Liver (tissue), 9 donors: ENCODE measurements around the gene ASTN1. TPM values are rescaled to one million over a fixed set of nuclear protein-coding genes. Genes with fewer than 3 reads are reported as not detected.

ENCODE experiments used
- DNase-seq: peaks from one replicate; pipeline ENCODE4 v3.0.0-alpha.2; 2017; ENCODE audit warnings: low spot score
- H3K27ac ChIP-seq, 2 donors: one replicate each; pipeline ENCODE4 v1.7.0; 2013; ENCODE audit warnings: inconsistent platforms in 2 of 2, low read length in 2 of 2, control low read depth in 1 of 2, low read depth in 1 of 2, mild to moderate bottlenecking in 1 of 2
- H3K27me3 ChIP-seq, 4 donors: one replicate each; pipeline versions ENCODE4 v1.6.1 to v1.7.0; 2013; ENCODE audit warnings: low read length in 3 of 4, inconsistent platforms in 1 of 4, mild to moderate bottlenecking in 1 of 4, moderate library complexity in 1 of 4; ENCODE audit not compliant: control insufficient read depth in 4 of 4, insufficient read depth in 4 of 4
- H3K36me3 ChIP-seq, 4 donors: one replicate each; pipeline versions ENCODE4 v1.6.1 to v1.7.0; 2013; ENCODE audit warnings: low read length in 3 of 4, mild to moderate bottlenecking in 3 of 4, low read depth in 1 of 4, moderate library complexity in 1 of 4; ENCODE audit not compliant: control insufficient read depth in 4 of 4, insufficient read depth in 3 of 4
- H3K4me1 ChIP-seq, 4 donors: one replicate each; pipeline versions ENCODE4 v1.6.1 to v1.7.0; 2013; ENCODE audit warnings: low read length in 3 of 4, mild to moderate bottlenecking in 3 of 4, moderate library complexity in 1 of 4; ENCODE audit not compliant: control insufficient read depth in 4 of 4, insufficient read depth in 4 of 4
- H3K4me3 ChIP-seq, 3 donors: one replicate each; pipeline versions ENCODE4 v1.6.1 to v1.7.0; 2013; ENCODE audit warnings: low read length in 3 of 3, control low read depth in 1 of 3, low read depth in 1 of 3, mild to moderate bottlenecking in 1 of 3
- H3K9ac ChIP-seq, 2 donors: one replicate each; pipeline ENCODE4 v1.7.0; 2013; ENCODE audit warnings: low read length in 2 of 2, mild to moderate bottlenecking in 2 of 2, moderate library complexity in 2 of 2, control low read depth in 1 of 2, low read depth in 1 of 2
- H3K9me3 ChIP-seq, 4 donors: one replicate each; pipeline versions ENCODE4 v1.6.1 to v1.7.0; 2013; ENCODE audit warnings: low read length in 3 of 4; ENCODE audit not compliant: control insufficient read depth in 4 of 4
- EGR1 ChIP-seq, 2 donors: IDR thresholded peaks; 2 replicates each; pipeline ENCODE4 v1.6.1; 2016 to 2018; ENCODE audit warnings: antibody characterized with exemption in 2 of 2, low read depth in 2 of 2
- FOXA1 ChIP-seq: IDR thresholded peaks from 2 replicates; pipeline ENCODE4 v1.6.1; 2016; ENCODE audit warnings: antibody characterized with exemption
- FOXA2 ChIP-seq: IDR thresholded peaks from 2 replicates; pipeline ENCODE4 v1.6.1; 2016; ENCODE audit warnings: antibody characterized with exemption
- GABPA ChIP-seq, 2 donors: IDR thresholded peaks in 1 of 2; conservative IDR thresholded peaks in 1 of 2; 2 replicates each; pipeline ENCODE4 v1.6.1; 2016; ENCODE audit warnings: antibody characterized with exemption in 2 of 2, mild to moderate bottlenecking in 1 of 2, moderate library complexity in 1 of 2
- HNF4A ChIP-seq, 2 donors: conservative IDR thresholded peaks; 2 replicates each; pipeline ENCODE4 v1.6.1; 2016; ENCODE audit warnings: antibody characterized with exemption in 2 of 2, mild to moderate bottlenecking in 2 of 2
- HNF4G ChIP-seq: IDR thresholded peaks from 2 replicates; pipeline ENCODE4 v1.6.1; 2016; ENCODE audit warnings: antibody characterized with exemption
- JUND ChIP-seq, 2 donors: IDR thresholded peaks; 2 replicates each; pipeline ENCODE4 v1.6.1; 2016; ENCODE audit warnings: antibody characterized with exemption in 2 of 2
- NR2F2 ChIP-seq: IDR thresholded peaks from 2 replicates; pipeline ENCODE4 v1.6.1; 2016; ENCODE audit warnings: antibody characterized with exemption
- RXRA ChIP-seq, 2 donors: IDR thresholded peaks; 2 replicates each; pipeline ENCODE4 v1.6.1; 2017 to 2018; ENCODE audit warnings: antibody characterized with exemption in 2 of 2, mild to moderate bottlenecking in 1 of 2
- SP1 ChIP-seq: IDR thresholded peaks from 2 replicates; pipeline ENCODE4 v1.6.1; 2018; ENCODE audit warnings: antibody characterized with exemption, mild to moderate bottlenecking
- YY1 ChIP-seq: IDR thresholded peaks from 2 replicates; pipeline ENCODE4 v1.6.1; 2016; ENCODE audit warnings: antibody characterized with exemption, mild to moderate bottlenecking
- WGBS: extraction: QIAGEN DNeasy Blood & Tissue Kit; methylation state at CpG from one replicate; pipeline ENCODE4 v1.1.7; 2013; 5-methylcytosine and 5-hydroxymethylcytosine counted together
- polyA plus RNA-seq, 2 donors: library from polyadenylated mRNA; stranded (reverse) in 1 of 2; unstranded in 1 of 2; fragments of 200-250 nt in 1 of 2; fragments of >200 nt in 1 of 2; fragmentation: Nextera tagmentation in 1 of 2; extraction: Ambion mirVana in 1 of 2; gene quantifications; one replicate each; pipeline versions ENCODE4 v1.2.1 to v1.2.3, GENCODE V29; 2013 to 2015
- total RNA-seq, 2 donors: library from RNA; depleted of rRNA; stranded (reverse); fragments of >200 nt; gene quantifications; one replicate each; pipeline ENCODE4 v1.2.3, GENCODE V29; 2014
- TF ChIP-seq, protein P1 (sequence below): IDR thresholded peaks from 2 replicates; pipeline ENCODE4 v1.6.1; 2016; ENCODE audit warnings: antibody characterized with exemption, mild to moderate bottlenecking
- TF ChIP-seq, protein P2 (sequence below): IDR thresholded peaks from 2 replicates; pipeline ENCODE4 v1.6.1; 2016; ENCODE audit warnings: antibody characterized with exemption
- TF ChIP-seq, protein P3 (sequence below): IDR thresholded peaks from 2 replicates; pipeline ENCODE4 v1.6.1; 2016; ENCODE audit warnings: antibody characterized with exemption
- TF ChIP-seq, protein P4 (sequence below): IDR thresholded peaks from 2 replicates; pipeline ENCODE4 v1.6.1; 2016; ENCODE audit warnings: antibody characterized with exemption
- donor health status: healthy.
- donor health status: healthy.
- donor health status: healthy.
- donor health status: healthy.
- donor health status: healthy.

Gene ASTN1
- total and polyA plus RNA-seq, 4 donors: 0.10 to 0.28 (median 0.18) TPM

DNA sequence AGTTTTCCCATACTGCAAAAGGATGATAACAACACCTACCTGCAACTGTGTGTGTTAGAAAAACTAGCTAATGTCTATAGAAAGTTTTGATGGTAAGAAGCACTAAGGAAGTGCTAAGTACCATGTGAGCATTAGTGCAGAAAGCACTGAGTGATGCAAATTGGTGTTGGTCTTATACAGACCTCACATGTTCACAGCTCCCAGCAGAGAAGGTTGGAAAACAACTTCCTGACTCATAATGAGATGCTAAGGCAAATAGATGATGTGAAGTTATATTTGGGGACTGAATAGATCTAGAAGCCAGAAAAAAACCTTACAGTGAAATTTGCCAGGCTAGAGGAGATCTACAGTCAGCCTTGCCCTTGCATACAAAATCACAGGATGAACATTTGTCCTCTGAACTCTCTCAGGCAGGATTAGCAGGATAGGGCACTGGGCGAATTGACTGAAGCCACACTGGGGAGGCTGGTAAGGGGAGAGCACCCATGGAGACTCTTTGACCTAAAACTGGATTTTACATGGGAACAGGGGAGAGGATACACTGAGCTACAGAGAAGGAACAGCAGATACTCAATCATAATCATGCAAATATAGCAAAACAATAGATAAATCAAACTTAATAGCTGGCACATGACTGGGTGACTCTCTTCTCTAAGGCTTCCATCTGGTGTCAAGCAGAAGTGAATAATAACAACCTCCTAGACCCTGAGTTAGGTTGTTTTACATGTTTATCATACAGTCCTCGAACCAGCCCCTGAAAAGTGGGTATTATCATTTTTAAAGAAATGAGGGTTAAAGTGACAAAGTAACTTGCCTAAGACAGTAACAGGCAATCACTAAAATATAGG is 61.3 kb downstream of the ASTN1 start:
- no peak for TF ChIP-seq SP1
- TF ChIP-seq, protein P1, sequence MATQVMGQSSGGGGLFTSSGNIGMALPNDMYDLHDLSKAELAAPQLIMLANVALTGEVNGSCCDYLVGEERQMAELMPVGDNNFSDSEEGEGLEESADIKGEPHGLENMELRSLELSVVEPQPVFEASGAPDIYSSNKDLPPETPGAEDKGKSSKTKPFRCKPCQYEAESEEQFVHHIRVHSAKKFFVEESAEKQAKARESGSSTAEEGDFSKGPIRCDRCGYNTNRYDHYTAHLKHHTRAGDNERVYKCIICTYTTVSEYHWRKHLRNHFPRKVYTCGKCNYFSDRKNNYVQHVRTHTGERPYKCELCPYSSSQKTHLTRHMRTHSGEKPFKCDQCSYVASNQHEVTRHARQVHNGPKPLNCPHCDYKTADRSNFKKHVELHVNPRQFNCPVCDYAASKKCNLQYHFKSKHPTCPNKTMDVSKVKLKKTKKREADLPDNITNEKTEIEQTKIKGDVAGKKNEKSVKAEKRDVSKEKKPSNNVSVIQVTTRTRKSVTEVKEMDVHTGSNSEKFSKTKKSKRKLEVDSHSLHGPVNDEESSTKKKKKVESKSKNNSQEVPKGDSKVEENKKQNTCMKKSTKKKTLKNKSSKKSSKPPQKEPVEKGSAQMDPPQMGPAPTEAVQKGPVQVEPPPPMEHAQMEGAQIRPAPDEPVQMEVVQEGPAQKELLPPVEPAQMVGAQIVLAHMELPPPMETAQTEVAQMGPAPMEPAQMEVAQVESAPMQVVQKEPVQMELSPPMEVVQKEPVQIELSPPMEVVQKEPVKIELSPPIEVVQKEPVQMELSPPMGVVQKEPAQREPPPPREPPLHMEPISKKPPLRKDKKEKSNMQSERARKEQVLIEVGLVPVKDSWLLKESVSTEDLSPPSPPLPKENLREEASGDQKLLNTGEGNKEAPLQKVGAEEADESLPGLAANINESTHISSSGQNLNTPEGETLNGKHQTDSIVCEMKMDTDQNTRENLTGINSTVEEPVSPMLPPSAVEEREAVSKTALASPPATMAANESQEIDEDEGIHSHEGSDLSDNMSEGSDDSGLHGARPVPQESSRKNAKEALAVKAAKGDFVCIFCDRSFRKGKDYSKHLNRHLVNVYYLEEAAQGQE: no peak
- TF ChIP-seq, protein P2, sequence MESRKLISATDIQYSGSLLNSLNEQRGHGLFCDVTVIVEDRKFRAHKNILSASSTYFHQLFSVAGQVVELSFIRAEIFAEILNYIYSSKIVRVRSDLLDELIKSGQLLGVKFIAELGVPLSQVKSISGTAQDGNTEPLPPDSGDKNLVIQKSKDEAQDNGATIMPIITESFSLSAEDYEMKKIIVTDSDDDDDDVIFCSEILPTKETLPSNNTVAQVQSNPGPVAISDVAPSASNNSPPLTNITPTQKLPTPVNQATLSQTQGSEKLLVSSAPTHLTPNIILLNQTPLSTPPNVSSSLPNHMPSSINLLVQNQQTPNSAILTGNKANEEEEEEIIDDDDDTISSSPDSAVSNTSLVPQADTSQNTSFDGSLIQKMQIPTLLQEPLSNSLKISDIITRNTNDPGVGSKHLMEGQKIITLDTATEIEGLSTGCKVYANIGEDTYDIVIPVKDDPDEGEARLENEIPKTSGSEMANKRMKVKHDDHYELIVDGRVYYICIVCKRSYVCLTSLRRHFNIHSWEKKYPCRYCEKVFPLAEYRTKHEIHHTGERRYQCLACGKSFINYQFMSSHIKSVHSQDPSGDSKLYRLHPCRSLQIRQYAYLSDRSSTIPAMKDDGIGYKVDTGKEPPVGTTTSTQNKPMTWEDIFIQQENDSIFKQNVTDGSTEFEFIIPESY: no peak
- TF ChIP-seq, protein P3, sequence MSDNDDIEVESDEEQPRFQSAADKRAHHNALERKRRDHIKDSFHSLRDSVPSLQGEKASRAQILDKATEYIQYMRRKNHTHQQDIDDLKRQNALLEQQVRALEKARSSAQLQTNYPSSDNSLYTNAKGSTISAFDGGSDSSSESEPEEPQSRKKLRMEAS: no peak
- no peak for TF ChIP-seq JUND (IDR thresholded peaks at IDR 0.05)
- TF ChIP-seq EGR1 (IDR thresholded peaks at IDR 0.05; ENCODE audit: low read depth in 2 of 2): no peak
- no peak for TF ChIP-seq FOXA2
- Histone ChIP-seq H3K27ac (no peak overlapping the region), H3K9me3 (no peaks in the 10 kb centered on the region), H3K36me3 (no peaks in the 10 kb centered on the region), H3K4me3 (no peak overlapping the region), H3K4me1 (no peaks in the 10 kb centered on the region), H3K27me3 (no peaks in the 10 kb centered on the region), H3K9ac (no peak overlapping the region)
- 67% methylated on average over 2 of the region's 2 CpGs for WGBS
- DNase-seq: no peak

DNA sequence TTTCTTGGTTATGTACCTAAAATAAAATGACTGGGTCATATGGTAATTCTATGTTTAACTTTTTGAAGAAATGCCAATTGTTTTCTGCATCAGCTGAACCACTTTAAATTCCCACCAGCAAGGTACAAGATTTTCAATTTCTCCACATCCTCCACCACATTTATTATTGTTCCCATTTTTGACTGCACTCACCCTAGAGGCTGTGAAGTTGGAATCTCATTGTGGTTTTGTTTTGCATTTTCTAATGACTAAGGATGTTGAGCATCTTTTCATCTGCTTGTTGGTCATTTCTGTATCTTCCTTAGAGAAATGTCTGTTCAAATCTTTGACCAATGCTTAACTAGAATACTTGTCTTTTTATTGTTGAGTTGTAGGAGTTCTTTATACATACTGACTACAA is 72.5 kb downstream of the ASTN1 start:
- H3K9me3 ChIP-seq: peaks cover 0 to 3% (median 0%) of the 10 kb centered on the region in 4 donors
- H3K9ac ChIP-seq: no peak overlapping the region
- H3K27me3 ChIP-seq: no peaks in the 10 kb centered on the region
- no peak for DNase-seq
- no peaks in the 10 kb centered on the region for H3K36me3 ChIP-seq
- no peak overlapping the region for H3K4me3 ChIP-seq
- TF ChIP-seq HNF4G: no peak
- TF ChIP-seq EGR1 (IDR thresholded peaks at IDR 0.05; ENCODE audit: low read depth in 2 of 2): no peak
- no peak for TF ChIP-seq RXRA (IDR thresholded peaks at IDR 0.05)
- no peak for TF ChIP-seq GABPA (IDR thresholded peaks at IDR 0.05 in 1 of 2, conservative IDR thresholded peaks at IDR 0.05 in 1 of 2)
- TF ChIP-seq, protein P2: no peak
- TF ChIP-seq HNF4A (conservative IDR thresholded peaks at IDR 0.05): no peak
- TF ChIP-seq, protein P4, sequence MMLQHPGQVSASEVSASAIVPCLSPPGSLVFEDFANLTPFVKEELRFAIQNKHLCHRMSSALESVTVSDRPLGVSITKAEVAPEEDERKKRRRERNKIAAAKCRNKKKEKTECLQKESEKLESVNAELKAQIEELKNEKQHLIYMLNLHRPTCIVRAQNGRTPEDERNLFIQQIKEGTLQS: no peak
- TF ChIP-seq NR2F2: no peak
- no peak for TF ChIP-seq YY1
- no peak for TF ChIP-seq FOXA1
- TF ChIP-seq, protein P1: no peak
- TF ChIP-seq JUND (IDR thresholded peaks at IDR 0.05): no peak
- TF ChIP-seq FOXA2: no peak
- no peak overlapping the region for H3K27ac ChIP-seq
- H3K4me1 ChIP-seq: no peaks in the 10 kb centered on the region
